HCT116 (cell line): ENCODE data around the gene DIP2C. TPM values are rescaled to one million over a fixed set of nuclear protein-coding genes. Genes with fewer than 3 reads are reported as not detected.
A peak's percentile ranks its signal among the peaks of the same experiment; 100 is the strongest.

Experiments used
- ATAC-seq: fragments of 200-7000 bp; cut with Tn5 transposase; 2 replicates; pipeline ENCODE4 v1.9.1; 2020; ENCODE audit warnings: mild to moderate bottlenecking, moderate library complexity
- BruUV-seq: library from RNA; stranded (reverse); fragments of 400-500 nt; replicated peaks from 2 replicates; lab custom pipeline; 2021; lab: Mats Ljungman, UMichigan
- CTCF ChIA-PET: fragments of 300-600 bp; sonication (Branson Sonifier 250); formaldehyde crosslinking; loops from one replicate; lab custom pipeline; 2021; ENCODE audit warnings: antibody characterized with exemption; lab: Charles Lee
- POLR2A ChIA-PET: fragments of 300-600, 350-600 bp; sonication (Branson Sonifier 250); formaldehyde crosslinking; loops from one replicate; lab custom pipeline; 2021; ENCODE audit warnings: antibody characterized with exemption; lab: Charles Lee
- RAD21 ChIA-PET, 2 experiments: fragments of 300-600 bp; sonication (Branson Sonifier 250); formaldehyde crosslinking; loops; one replicate each; lab custom pipeline; 2023; ENCODE audit warnings: low total read pairs in 2 of 2; ENCODE audit not compliant: uncharacterized antibody in 2 of 2, unreplicated experiment in 2 of 2, low non-redundant PET in 1 of 2; lab: Charles Lee
- DNase-seq: peaks from one replicate; pipeline ENCODE4 v3.0.0-alpha.2; 2010; ENCODE audit warnings: low read depth, low spot score
- H2AFZ ChIP-seq: fragments of 200-600 bp; shearing (Covaris generic), sonication (generic); 2 replicates; pipeline ENCODE4 v1.6.1; 2017; ENCODE audit warnings: low read depth, mixed run types, mixed read lengths, antibody characterized with exemption, low read length; ENCODE audit not compliant: poor library complexity, severe bottlenecking
- H3K27ac ChIP-seq: 2 replicates; pipeline ENCODE4 v1.5.1; 2012; ENCODE audit warnings: low read depth, low read length
- H3K27me3 ChIP-seq: fragments of 200-600 bp; sonication (generic); 2 replicates; pipeline ENCODE4 v1.6.1; 2016; ENCODE audit warnings: mixed run types, low read length, mixed read lengths; ENCODE audit not compliant: insufficient read depth
- H3K36me3 ChIP-seq, 2 experiments: fragments of 200-500 bp in 1 of 2; fragments of 200-600 bp in 1 of 2; sonication (Bioruptor generic) in 1 of 2; sonication (generic) in 1 of 2; 2 replicates each; pipeline versions ENCODE4 v1.5.1 to v1.6.1; 2014 to 2016; ENCODE audit warnings: low read length in 2 of 2, inconsistent platforms in 1 of 2, mixed read lengths in 1 of 2, mixed run types in 1 of 2; ENCODE audit not compliant: insufficient read depth in 2 of 2, control insufficient read depth in 1 of 2
- H3K4me1 ChIP-seq, 2 experiments: fragments of 200-600 bp in 1 of 2; sonication (generic) in 1 of 2; 2 replicates each; pipeline versions ENCODE4 v1.5.1 to v1.6.1; 2012 to 2017; ENCODE audit warnings: low read length in 2 of 2, inconsistent platforms in 1 of 2, mild to moderate bottlenecking in 1 of 2, mixed read lengths in 1 of 2, mixed run types in 1 of 2, moderate library complexity in 1 of 2; ENCODE audit not compliant: insufficient read depth in 2 of 2, control insufficient read depth in 1 of 2
- H3K4me2 ChIP-seq: fragments of 200-600 bp; sonication (generic); 2 replicates; pipeline ENCODE4 v1.6.1; 2017; ENCODE audit warnings: mixed run types, low read length, mixed read lengths
- H3K4me3 ChIP-seq, 2 experiments: fragments of 200-600 bp in 1 of 2; sonication (generic) in 1 of 2; replicated peaks in 1 of 2; 2 replicates each; pipeline ENCODE4 v1.5.1; 2011 to 2016; ENCODE audit warnings: low read length in 2 of 2, control low read depth in 1 of 2, low read depth in 1 of 2, mild to moderate bottlenecking in 1 of 2, mixed read lengths in 1 of 2, mixed run types in 1 of 2
- H3K79me2 ChIP-seq: fragments of 200-600 bp; sonication (generic); 2 replicates; pipeline ENCODE4 v1.6.1; 2017; ENCODE audit warnings: mild to moderate bottlenecking, mixed run types, low read length, moderate library complexity, mixed read lengths; ENCODE audit not compliant: insufficient read depth
- H3K9ac ChIP-seq: fragments of 200-600 bp; sonication (generic); 2 replicates; pipeline ENCODE4 v1.6.1; 2016; ENCODE audit warnings: low read length, mixed read lengths
- H3K9me2 ChIP-seq: fragments of 200-600 bp; sonication (generic), shearing (Covaris generic); 2 replicates; pipeline ENCODE4 v1.6.1; 2017; ENCODE audit warnings: mixed run types, mild to moderate bottlenecking, moderate library complexity; ENCODE audit not compliant: insufficient read depth
- H3K9me3 ChIP-seq, 2 experiments: fragments of 200-500 bp in 1 of 2; fragments of 200-600 bp in 1 of 2; sonication (Bioruptor generic) in 1 of 2; sonication (generic) in 1 of 2; 2 replicates each; pipeline ENCODE4 v1.6.1; 2014 to 2017; ENCODE audit warnings: low read length in 2 of 2, mixed read lengths in 2 of 2, inconsistent platforms in 1 of 2, low read depth in 1 of 2, mild to moderate bottlenecking in 1 of 2, mixed run types in 1 of 2, moderate library complexity in 1 of 2; ENCODE audit not compliant: control insufficient read depth in 1 of 2, insufficient read depth in 1 of 2
- H4K20me1 ChIP-seq: fragments of 200-600 bp; sonication (generic), shearing (Covaris generic); 2 replicates; pipeline ENCODE4 v1.6.1; 2017; ENCODE audit warnings: mixed run types, mild to moderate bottlenecking, moderate library complexity; ENCODE audit not compliant: insufficient read depth
- ATF3 ChIP-seq: IDR thresholded peaks from 2 replicates; pipeline ENCODE4 v1.6.1; 2012
- CBX3 ChIP-seq: IDR thresholded peaks from 2 replicates; pipeline ENCODE4 v1.6.1; 2012; ENCODE audit warnings: low read depth
- CEBPB ChIP-seq: IDR thresholded peaks from 2 replicates; pipeline ENCODE4 v1.6.1; 2012; ENCODE audit warnings: low read depth
- EZH2 ChIP-seq: fragments of 200-600 bp; sonication (generic); IDR thresholded peaks from 2 replicates; pipeline ENCODE4 v1.6.1; 2017; ENCODE audit warnings: antibody characterized with exemption, mixed run types
- EZH2phosphoT487 ChIP-seq: fragments of 200-600 bp; IDR thresholded peaks from 2 replicates; pipeline ENCODE4 v1.6.1; 2018; ENCODE audit warnings: antibody characterized with exemption, borderline replicate concordance
- JUND ChIP-seq: IDR thresholded peaks from 2 replicates; pipeline ENCODE4 v1.6.1; 2012
- POLR2A ChIP-seq: IDR thresholded peaks from 2 replicates; pipeline ENCODE4 v1.7.0; 2011; ENCODE audit warnings: borderline replicate concordance; ENCODE audit not compliant: insufficient read depth, insufficient read length; ENCODE audit errors: extremely low read depth
- POLR2AphosphoS5 ChIP-seq: IDR thresholded peaks from 2 replicates; pipeline ENCODE4 v1.6.1; 2011; ENCODE audit warnings: mild to moderate bottlenecking, low read depth, low read length, moderate library complexity
- SIN3A ChIP-seq: IDR thresholded peaks from 2 replicates; pipeline ENCODE4 v1.6.1; 2012; ENCODE audit warnings: low read depth
- SRF ChIP-seq: IDR thresholded peaks from 2 replicates; pipeline ENCODE4 v1.6.1; 2012; ENCODE audit warnings: low read depth
- TCF7L2 ChIP-seq: IDR thresholded peaks from 2 replicates; pipeline ENCODE4 v1.7.0; 2011; ENCODE audit warnings: borderline replicate concordance, inconsistent platforms; ENCODE audit not compliant: insufficient read depth, insufficient read length; ENCODE audit errors: extremely low read depth
- YY1 ChIP-seq: IDR thresholded peaks from 2 replicates; pipeline ENCODE4 v1.6.1; 2011; ENCODE audit warnings: low read length, low read depth, moderate library complexity, mild to moderate bottlenecking; ENCODE audit not compliant: insufficient replicate concordance; ENCODE audit errors: extremely low read depth
- ZBTB33 ChIP-seq: IDR thresholded peaks from 2 replicates; pipeline ENCODE4 v1.6.1; 2011; ENCODE audit warnings: mild to moderate bottlenecking, low read length, moderate library complexity; ENCODE audit not compliant: insufficient replicate concordance; ENCODE audit errors: extremely low read depth
- ZNF274 ChIP-seq: fragments of 200-500 bp; sonication (Bioruptor generic); IDR thresholded peaks from 2 replicates; pipeline ENCODE4 v1.6.1; 2014; ENCODE audit warnings: mild to moderate bottlenecking, low read depth, low read length, inconsistent platforms
- intact Hi-C: fragments of 100-400 bp; cut with micrococcal nuclease; formaldehyde crosslinking; loops from 2 replicates; pipeline ENCODE4 v1.10.0; 2022
- total RNA-seq: library from RNA; stranded (reverse); gene quantifications from one replicate; pipeline ENCODE4 v1.2.1, GENCODE V29; 2021; ENCODE audit not compliant: unreplicated experiment
- TF ChIP-seq, protein P1 (sequence below), 3 experiments: fragments of 200-600 bp in 1 of 3; sonication (generic) in 1 of 3; IDR thresholded peaks in 2 of 3; conservative IDR thresholded peaks in 1 of 3; 2 replicates each; pipeline ENCODE4 v1.5.1; 2012 to 2017; ENCODE audit warnings: low read depth in 2 of 3, low read length in 2 of 3, antibody characterized with exemption in 1 of 3, borderline replicate concordance in 1 of 3, control low read depth in 1 of 3, mild to moderate bottlenecking in 1 of 3, mixed read lengths in 1 of 3, mixed run types in 1 of 3, moderate library complexity in 1 of 3; ENCODE audit not compliant: insufficient read depth in 1 of 3

The DIP2C gene
- total RNA-seq, 1 experiment from 2014 or later: 15.4 TPM

DNA sequence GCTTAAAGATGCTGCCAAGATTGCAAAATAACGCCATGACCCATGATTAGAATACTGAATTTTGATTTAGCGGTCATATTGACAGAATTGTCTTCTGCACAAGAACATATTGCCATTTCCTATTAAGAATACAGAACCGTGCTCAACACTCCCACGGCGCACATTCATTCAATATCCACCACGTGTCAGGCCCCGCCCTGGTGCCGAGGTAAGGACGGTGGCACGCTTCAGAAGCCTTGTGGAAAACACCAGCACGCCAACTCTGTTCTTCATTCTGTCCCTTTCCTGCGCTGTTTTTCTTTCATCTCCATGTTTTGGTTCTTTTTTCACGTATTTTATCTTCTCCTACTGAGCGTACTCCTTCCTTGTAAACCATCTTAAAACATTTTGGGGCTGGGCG is 364.9 kb downstream of the DIP2C start:
- Histone ChIP-seq H3K9ac (peak overlapping the region; percentile 52), H2AFZ (no peak overlapping the region), H3K4me3 (no peak overlapping the region), H3K4me2 (peak overlapping the region; percentile 84), H3K9me2 (no peaks in the 10 kb centered on the region), H3K4me1 (peaks cover 15 to 28% of the 10 kb centered on the region in 2 experiments), H3K79me2 (no peaks in the 10 kb centered on the region), H3K27ac (peak overlapping the region; percentile 30; the same call in 1 of the 2 replicates), H4K20me1 (no peaks in the 10 kb centered on the region), H3K27me3 (no peaks in the 10 kb centered on the region), H3K36me3 (no peaks in the 10 kb centered on the region), H3K9me3 (no peaks in the 10 kb centered on the region)
- no TSS peak for BruUV-seq
- ChIA-PET RAD21 (no interaction called here), POLR2A (no interaction called here), CTCF (no interaction called here)
- ATAC-seq (no peak), DNase-seq (no peak)
- TF ChIP-seq EZH2phosphoT487: no peak
- TF ChIP-seq ATF3: no peak
- TF ChIP-seq POLR2A: no peak
- TF ChIP-seq CBX3: no peak
- TF ChIP-seq YY1: no peak
- TF ChIP-seq EZH2: no peak
- intact Hi-C loops: no loop called here

GRCh38 chr10:323651-324293 is 365.7 kb downstream of the DIP2C start:
- Histone ChIP-seq H3K4me2 (peak overlapping the region; percentile 84), H2AFZ (no peak overlapping the region), H3K4me1 (peaks cover 12 to 20% of the 10 kb centered on the region in 2 experiments), H3K9me3 (no peaks in the 10 kb centered on the region), H3K36me3 (no peaks in the 10 kb centered on the region), H3K4me3 (peak overlapping the region; percentile 25 to 46; a peak in 3 of 4 replicates), H3K27me3 (no peaks in the 10 kb centered on the region), H3K27ac (peak overlapping the region; percentile 30; the same call in 1 of the 2 replicates), H3K79me2 (no peaks in the 10 kb centered on the region), H3K9me2 (no peaks in the 10 kb centered on the region), H3K9ac (peak overlapping the region; percentile 52), H4K20me1 (no peaks in the 10 kb centered on the region)
- DNase-seq (peak; percentile 72), ATAC-seq (peak; percentile 99)
- ChIA-PET POLR2A (no interaction called here), CTCF (no interaction called here), RAD21 (no interaction called here)
- BruUV-seq: no TSS peak
- intact Hi-C loops: no loop called here
- TF ChIP-seq SRF (peak; percentile 29; the same call in 1 of the 2 replicates), CEBPB (no peak), JUND (peak; percentile 81), EZH2phosphoT487 (no peak), ZBTB33 (no peak), ZNF274 (no peak), TCF7L2 (peak; percentile 18), POLR2AphosphoS5 (no peak; the same call in 1 of the 2 replicates), SIN3A (no peak; the same call in 1 of the 2 replicates)
- TF ChIP-seq, protein P1, sequence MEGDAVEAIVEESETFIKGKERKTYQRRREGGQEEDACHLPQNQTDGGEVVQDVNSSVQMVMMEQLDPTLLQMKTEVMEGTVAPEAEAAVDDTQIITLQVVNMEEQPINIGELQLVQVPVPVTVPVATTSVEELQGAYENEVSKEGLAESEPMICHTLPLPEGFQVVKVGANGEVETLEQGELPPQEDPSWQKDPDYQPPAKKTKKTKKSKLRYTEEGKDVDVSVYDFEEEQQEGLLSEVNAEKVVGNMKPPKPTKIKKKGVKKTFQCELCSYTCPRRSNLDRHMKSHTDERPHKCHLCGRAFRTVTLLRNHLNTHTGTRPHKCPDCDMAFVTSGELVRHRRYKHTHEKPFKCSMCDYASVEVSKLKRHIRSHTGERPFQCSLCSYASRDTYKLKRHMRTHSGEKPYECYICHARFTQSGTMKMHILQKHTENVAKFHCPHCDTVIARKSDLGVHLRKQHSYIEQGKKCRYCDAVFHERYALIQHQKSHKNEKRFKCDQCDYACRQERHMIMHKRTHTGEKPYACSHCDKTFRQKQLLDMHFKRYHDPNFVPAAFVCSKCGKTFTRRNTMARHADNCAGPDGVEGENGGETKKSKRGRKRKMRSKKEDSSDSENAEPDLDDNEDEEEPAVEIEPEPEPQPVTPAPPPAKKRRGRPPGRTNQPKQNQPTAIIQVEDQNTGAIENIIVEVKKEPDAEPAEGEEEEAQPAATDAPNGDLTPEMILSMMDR (IDR thresholded peaks at IDR 0.05 in 2 of 3, conservative IDR thresholded peaks at IDR 0.05 in 1 of 3; ENCODE audit: borderline replicate concordance in 1 of 3, insufficient read depth in 1 of 3, low read depth in 2 of 3, low read length in 2 of 3): no peak
